CD14-positive monocyte (primary cell): ENCODE results near the gene SLC39A7. TPM values are rescaled to one million over a fixed set of nuclear protein-coding genes. Genes with fewer than 3 reads are reported as not detected.

Source experiments
- DNase-seq, 3 donors: peaks; one replicate each; pipeline ENCODE4 v3.0.0-alpha.2; 2011 to 2022
- H2AFZ ChIP-seq: 2 replicates; pipeline ENCODE4 v1.6.0; 2012; ENCODE audit warnings: mild to moderate bottlenecking, low read depth, low read length, inconsistent platforms; ENCODE audit not compliant: insufficient read depth, poor library complexity, severe bottlenecking
- H3K27ac ChIP-seq, 2 donors: 1 replicate in 1 of 2; 2 replicates in 1 of 2; pipeline ENCODE4 v1.5.1; 2012 to 2013; ENCODE audit warnings: low read length in 2 of 2, control low read depth in 1 of 2, inconsistent platforms in 1 of 2, low read depth in 1 of 2, mild to moderate bottlenecking in 1 of 2
- H3K27me3 ChIP-seq, 2 donors: one replicate each; pipeline versions ENCODE4 v1.6.0 to v1.6.1; 2011 to 2013; ENCODE audit warnings: low read length in 2 of 2; ENCODE audit not compliant: control insufficient read depth in 2 of 2, insufficient read depth in 2 of 2
- H3K36me3 ChIP-seq, 2 donors: replicated peaks in 1 of 2; 1 replicate in 1 of 2; 2 replicates in 1 of 2; pipeline versions ENCODE4 v1.5.1 to v1.6.1; 2012 to 2013; ENCODE audit warnings: low read length in 2 of 2, control low read depth in 1 of 2, inconsistent platforms in 1 of 2, mild to moderate bottlenecking in 1 of 2; ENCODE audit not compliant: insufficient read depth in 2 of 2, control insufficient read depth in 1 of 2
- H3K4me1 ChIP-seq, 2 donors: 1 replicate in 1 of 2; 2 replicates in 1 of 2; pipeline versions ENCODE4 v1.5.1 to v1.6.1; 2012 to 2013; ENCODE audit warnings: low read length in 2 of 2, control low read depth in 1 of 2, inconsistent platforms in 1 of 2, mild to moderate bottlenecking in 1 of 2, moderate library complexity in 1 of 2; ENCODE audit not compliant: insufficient read depth in 2 of 2, control insufficient read depth in 1 of 2
- H3K4me2 ChIP-seq: replicated peaks from 2 replicates; pipeline ENCODE3; 2012; ENCODE audit warnings: low read length, moderate library complexity, mild to moderate bottlenecking; ENCODE audit not compliant: poor library complexity, severe bottlenecking; ENCODE audit errors: extremely low read depth
- H3K4me3 ChIP-seq, 3 experiments: fragments of 200-600 bp in 1 of 3; sonication (generic) in 1 of 3; replicated peaks in 1 of 3; 1 replicate in 2 of 3; 2 replicates in 1 of 3; pipeline ENCODE4 v1.5.1; 2011 to 2013; ENCODE audit warnings: low read length in 3 of 3, mild to moderate bottlenecking in 3 of 3, control low read depth in 2 of 3, low read depth in 2 of 3, inconsistent platforms in 1 of 3, moderate library complexity in 1 of 3
- H3K79me2 ChIP-seq: 2 replicates; pipeline ENCODE4 v1.6.0; 2012; ENCODE audit warnings: mild to moderate bottlenecking, control low read depth, inconsistent platforms, low read length, moderate library complexity; ENCODE audit not compliant: insufficient read depth
- H3K9ac ChIP-seq: 2 replicates; pipeline ENCODE4 v1.6.0; 2017; ENCODE audit warnings: low read length, mild to moderate bottlenecking; ENCODE audit not compliant: insufficient read depth, poor library complexity, severe bottlenecking
- H3K9me3 ChIP-seq, 2 donors: replicated peaks in 1 of 2; 1 replicate in 1 of 2; 2 replicates in 1 of 2; pipeline versions ENCODE4 v1.5.1 to v1.6.1; 2012 to 2013; ENCODE audit warnings: low read length in 2 of 2, control low read depth in 1 of 2; ENCODE audit not compliant: control insufficient read depth in 1 of 2, insufficient read depth in 1 of 2
- H4K20me1 ChIP-seq: 2 replicates; pipeline ENCODE4 v1.6.0; 2012; ENCODE audit warnings: mild to moderate bottlenecking, low read length, control low read depth, moderate library complexity; ENCODE audit not compliant: insufficient read depth
- H3K27ac Mint-ChIP-seq, 7 donors: one replicate each; pipeline ENCODE4 v1.8.0; 2020; ENCODE audit warnings: mild to moderate bottlenecking in 7 of 7, mixed read lengths in 7 of 7, moderate library complexity in 6 of 7, inconsistent platforms in 2 of 7
- H3K27me3 Mint-ChIP-seq, 3 donors: one replicate each; pipeline ENCODE4 v1.8.0; 2021 to 2022; ENCODE audit warnings: low read depth in 3 of 3, mild to moderate bottlenecking in 3 of 3, mixed read lengths in 3 of 3, moderate library complexity in 3 of 3, inconsistent platforms in 1 of 3
- H3K36me3 Mint-ChIP-seq, 2 donors: one replicate each; pipeline ENCODE4 v1.8.0; 2020; ENCODE audit warnings: mixed read lengths in 2 of 2, inconsistent platforms in 1 of 2, mild to moderate bottlenecking in 1 of 2
- H3K4me1 Mint-ChIP-seq: one replicate; pipeline ENCODE4 v1.8.0; 2020; ENCODE audit warnings: mild to moderate bottlenecking, mixed read lengths
- H3K4me3 Mint-ChIP-seq, 2 donors: one replicate each; pipeline ENCODE4 v1.8.0; 2020; ENCODE audit warnings: mild to moderate bottlenecking in 2 of 2, mixed read lengths in 2 of 2, moderate library complexity in 1 of 2
- H3K9me3 Mint-ChIP-seq, 7 donors: one replicate each; pipeline ENCODE4 v1.8.0; 2020 to 2022; ENCODE audit warnings: mixed read lengths in 7 of 7, mild to moderate bottlenecking in 6 of 7, moderate library complexity in 6 of 7, inconsistent platforms in 2 of 7
- WGBS: methylation state at CpG from one replicate; pipeline ENCODE4 v1.1.5; 2013; ENCODE audit warnings: missing lambda C conversion rate; ENCODE audit not compliant: insufficient coverage; 5-methylcytosine and 5-hydroxymethylcytosine counted together
- intact Hi-C, 2 donors: fragments of 100-400 bp; cut with micrococcal nuclease; formaldehyde crosslinking; loops; one replicate each; pipeline versions ENCODE4 v1.15.0 to v1.15.1; 2023
- polyA plus RNA-seq, 3 donors: library from polyadenylated mRNA; depleted of rRNA in 1 of 3; unstranded in 2 of 3; stranded (reverse) in 1 of 3; fragments of 300-500 nt in 2 of 3; fragments of >200 nt in 1 of 3; fragmentation: Illumina TruSeq in 2 of 3; gene quantifications; 1 replicate in 2 of 3; 2 replicates in 1 of 3; pipeline ENCODE4 v1.2.3, GENCODE V29; 2012 to 2021
- TF ChIP-seq, protein P1 (sequence below): fragments of 200-600 bp; IDR thresholded peaks from one replicate; pipeline ENCODE4 v1.8.0; 2022; ENCODE audit warnings: antibody characterized with exemption, mild to moderate bottlenecking

SLC39A7 gene
- polyA plus RNA-seq, 3 donors, result 14.5 to 32.7 (median 17.7) TPM

DNA sequence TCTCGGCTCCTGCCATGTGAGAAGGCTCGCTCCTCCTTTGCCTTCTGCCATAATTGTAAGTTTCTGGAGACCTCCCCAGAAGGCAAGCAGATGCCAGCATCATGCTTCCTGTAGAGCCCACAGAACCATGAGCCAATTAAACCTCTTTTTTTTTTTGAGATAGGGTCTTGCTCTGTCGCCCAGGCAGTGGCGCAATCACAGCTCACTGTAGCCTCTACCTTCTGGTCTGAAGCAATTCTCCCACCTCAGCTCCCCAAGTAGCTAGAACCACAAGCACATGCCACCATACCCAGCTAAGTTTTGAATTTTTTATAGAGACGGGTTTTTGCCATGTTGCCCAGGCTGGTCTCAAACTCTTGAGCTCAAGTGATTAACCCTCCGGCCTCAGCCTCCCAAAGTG lies 36.2 kb downstream of the SLC39A7 start:
- peaks cover 4% of the 10 kb centered on the region for H3K4me1 Mint-ChIP-seq
- H3K9me3 Mint-ChIP-seq, result peaks cover 0 to 8% (median 0%) of the 10 kb centered on the region in 7 donors
- H3K27me3 Mint-ChIP-seq, result peaks cover 13 to 28% (median 26%) of the 10 kb centered on the region in 3 donors
- Histone ChIP-seq H3K4me3 (no peak overlapping the region), H2AFZ (no peak overlapping the region), H3K4me1 (peaks cover 2 to 8% of the 10 kb centered on the region in 2 donors), H3K36me3 (no peaks in the 10 kb centered on the region), H3K9ac (no peak overlapping the region), H3K9me3 (no peaks in the 10 kb centered on the region), H3K4me2 (no peak overlapping the region), H3K27me3 (peaks cover 2 to 11% of the 10 kb centered on the region in 2 donors), H3K79me2 (no peaks in the 10 kb centered on the region), H4K20me1 (no peaks in the 10 kb centered on the region), H3K27ac (no peak overlapping the region)
- intact Hi-C loops, result no loop called here
- no peak overlapping the region for H3K4me3 Mint-ChIP-seq
- TF ChIP-seq, protein P1, sequence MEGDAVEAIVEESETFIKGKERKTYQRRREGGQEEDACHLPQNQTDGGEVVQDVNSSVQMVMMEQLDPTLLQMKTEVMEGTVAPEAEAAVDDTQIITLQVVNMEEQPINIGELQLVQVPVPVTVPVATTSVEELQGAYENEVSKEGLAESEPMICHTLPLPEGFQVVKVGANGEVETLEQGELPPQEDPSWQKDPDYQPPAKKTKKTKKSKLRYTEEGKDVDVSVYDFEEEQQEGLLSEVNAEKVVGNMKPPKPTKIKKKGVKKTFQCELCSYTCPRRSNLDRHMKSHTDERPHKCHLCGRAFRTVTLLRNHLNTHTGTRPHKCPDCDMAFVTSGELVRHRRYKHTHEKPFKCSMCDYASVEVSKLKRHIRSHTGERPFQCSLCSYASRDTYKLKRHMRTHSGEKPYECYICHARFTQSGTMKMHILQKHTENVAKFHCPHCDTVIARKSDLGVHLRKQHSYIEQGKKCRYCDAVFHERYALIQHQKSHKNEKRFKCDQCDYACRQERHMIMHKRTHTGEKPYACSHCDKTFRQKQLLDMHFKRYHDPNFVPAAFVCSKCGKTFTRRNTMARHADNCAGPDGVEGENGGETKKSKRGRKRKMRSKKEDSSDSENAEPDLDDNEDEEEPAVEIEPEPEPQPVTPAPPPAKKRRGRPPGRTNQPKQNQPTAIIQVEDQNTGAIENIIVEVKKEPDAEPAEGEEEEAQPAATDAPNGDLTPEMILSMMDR, result no peak
- WGBS, result 91% methylated on average over 5 of the region's 6 CpGs
- peak overlapping the region in 1 of 7 donors; percentile 90 for H3K27ac Mint-ChIP-seq
- H3K36me3 Mint-ChIP-seq, result no peaks in the 10 kb centered on the region
- DNase-seq, result no peak

GRCh38 chr6:33237741-33238140 lies 37.1 kb downstream of the SLC39A7 start:
- intact Hi-C loops, result no loop called here
- TF ChIP-seq, protein P1, result no peak
- Histone ChIP-seq H3K4me3 (no peak overlapping the region), H4K20me1 (no peaks in the 10 kb centered on the region), H3K27me3 (peaks cover 2 to 15% of the 10 kb centered on the region in 2 donors), H3K4me2 (no peak overlapping the region), H3K9me3 (no peaks in the 10 kb centered on the region), H3K4me1 (peaks cover 3 to 10% of the 10 kb centered on the region in 2 donors), H3K9ac (no peak overlapping the region), H2AFZ (no peak overlapping the region), H3K27ac (no peak overlapping the region), H3K79me2 (no peaks in the 10 kb centered on the region), H3K36me3 (no peaks in the 10 kb centered on the region)
- Mint-ChIP-seq H3K27ac (peak overlapping the region in 1 of 7 donors; percentile 21), H3K36me3 (no peaks in the 10 kb centered on the region), H3K4me1 (peaks cover 5% of the 10 kb centered on the region), H3K9me3 (peaks cover 0 to 11% (median 0%) of the 10 kb centered on the region in 7 donors), H3K27me3 (peaks cover 13 to 33% (median 27%) of the 10 kb centered on the region in 3 donors), H3K4me3 (no peak overlapping the region)
- DNase-seq, result no peak
- 77% methylated on average over 2 of the region's 2 CpGs for WGBS
